Transverse colon (tissue), 4 donors: Measurements from ENCODE around the gene HOXB5. TPM values are rescaled to one million over a fixed set of nuclear protein-coding genes. Genes with fewer than 3 reads are reported as not detected.

Experiments used
- DNase-seq: peaks from one replicate; pipeline ENCODE4 v3.0.0-alpha.2; 2019
- H3K27ac ChIP-seq, 4 donors: fragments of 200-600 bp; sonication (generic); 2 replicates each; pipeline ENCODE4 v1.5.1; 2016 to 2018; ENCODE audit warnings: inconsistent platforms in 4 of 4
- H3K27me3 ChIP-seq: fragments of 200-600 bp; sonication (generic); 2 replicates; pipeline ENCODE4 v1.5.1; 2017; ENCODE audit warnings: inconsistent platforms
- H3K36me3 ChIP-seq, 4 donors: fragments of 200-600 bp; sonication (generic); 2 replicates each; pipeline ENCODE4 v1.5.1; 2017 to 2019; ENCODE audit warnings: inconsistent platforms in 4 of 4
- H3K4me1 ChIP-seq, 4 donors: fragments of 200-600 bp; sonication (generic); 2 replicates each; pipeline ENCODE4 v1.5.1; 2017 to 2020; ENCODE audit warnings: inconsistent platforms in 4 of 4
- H3K4me3 ChIP-seq, 4 donors: fragments of 200-600 bp; sonication (generic); 1 replicate in 1 of 4; 2 replicates in 3 of 4; pipeline versions ENCODE4 v1.5.1 to v1.6.1; 2017 to 2019; ENCODE audit warnings: inconsistent platforms in 4 of 4
- H3K9me3 ChIP-seq, 2 donors: fragments of 200-600 bp; sonication (generic); 2 replicates each; pipeline ENCODE4 v1.5.1; 2017 to 2019; ENCODE audit warnings: inconsistent platforms in 2 of 2
- EP300 ChIP-seq: sonication (generic); formaldehyde crosslinking; IDR thresholded peaks from one replicate; pipeline ENCODE4 v1.6.1; 2017; ENCODE audit warnings: antibody characterized with exemption, low read depth
- POLR2A ChIP-seq: fragments of 450-650 bp; IDR thresholded peaks from one replicate; pipeline ENCODE4 v1.6.1; 2016; ENCODE audit warnings: antibody characterized with exemption, mild to moderate bottlenecking, moderate library complexity
- POLR2AphosphoS5 ChIP-seq, 3 donors: sonication (generic); formaldehyde crosslinking; IDR thresholded peaks; one replicate each; pipeline ENCODE4 v1.6.1; 2016; ENCODE audit warnings: antibody characterized with exemption in 3 of 3
- WGBS, 2 donors: methylation state at CpG; one replicate each; pipeline ENCODE4 v1.1.5; 2018; ENCODE audit warnings: low coverage in 1 of 2; 5-methylcytosine and 5-hydroxymethylcytosine counted together
- in situ Hi-C, 4 donors: fragments of 200-750 bp; cut with MboI; loops; one replicate each; pipeline versions ENCODE4 v1.15.0 to v1.15.1; 2017; ENCODE audit warnings: low sequenced_read_pairs in 3 of 4, low pct_ligation_motif_present in 1 of 4, low pct_unique_long_range_greater_than_20kb in 1 of 4
- intact Hi-C: fragments of 100-400 bp; cut with DNase I; formaldehyde crosslinking; loops from one replicate; pipeline ENCODE4 v1.15.1; 2023; ENCODE audit warnings: low total_unique reads
- total RNA-seq, 4 donors: library from RNA; depleted of rRNA; stranded (reverse); fragments of >200 nt; gene quantifications; one replicate each; pipeline ENCODE4 v1.1.0, GENCODE V29; 2016
- TF ChIP-seq, protein P1 (sequence below), 5 experiments: fragments of 200-600 bp in 3 of 5; fragments of 450-650 bp in 2 of 5; sonication (generic) in 3 of 5; IDR thresholded peaks; 1 replicate in 2 of 5; 2 replicates in 3 of 5; pipeline ENCODE4 v1.5.1; 2016 to 2017; ENCODE audit warnings: antibody characterized with exemption in 5 of 5, inconsistent platforms in 3 of 5, mild to moderate bottlenecking in 2 of 5, moderate library complexity in 1 of 5

Gene HOXB5
- total RNA-seq, 4 donors from 2014 or later = 10.5 to 35.4 (median 18.7) TPM

DNA sequence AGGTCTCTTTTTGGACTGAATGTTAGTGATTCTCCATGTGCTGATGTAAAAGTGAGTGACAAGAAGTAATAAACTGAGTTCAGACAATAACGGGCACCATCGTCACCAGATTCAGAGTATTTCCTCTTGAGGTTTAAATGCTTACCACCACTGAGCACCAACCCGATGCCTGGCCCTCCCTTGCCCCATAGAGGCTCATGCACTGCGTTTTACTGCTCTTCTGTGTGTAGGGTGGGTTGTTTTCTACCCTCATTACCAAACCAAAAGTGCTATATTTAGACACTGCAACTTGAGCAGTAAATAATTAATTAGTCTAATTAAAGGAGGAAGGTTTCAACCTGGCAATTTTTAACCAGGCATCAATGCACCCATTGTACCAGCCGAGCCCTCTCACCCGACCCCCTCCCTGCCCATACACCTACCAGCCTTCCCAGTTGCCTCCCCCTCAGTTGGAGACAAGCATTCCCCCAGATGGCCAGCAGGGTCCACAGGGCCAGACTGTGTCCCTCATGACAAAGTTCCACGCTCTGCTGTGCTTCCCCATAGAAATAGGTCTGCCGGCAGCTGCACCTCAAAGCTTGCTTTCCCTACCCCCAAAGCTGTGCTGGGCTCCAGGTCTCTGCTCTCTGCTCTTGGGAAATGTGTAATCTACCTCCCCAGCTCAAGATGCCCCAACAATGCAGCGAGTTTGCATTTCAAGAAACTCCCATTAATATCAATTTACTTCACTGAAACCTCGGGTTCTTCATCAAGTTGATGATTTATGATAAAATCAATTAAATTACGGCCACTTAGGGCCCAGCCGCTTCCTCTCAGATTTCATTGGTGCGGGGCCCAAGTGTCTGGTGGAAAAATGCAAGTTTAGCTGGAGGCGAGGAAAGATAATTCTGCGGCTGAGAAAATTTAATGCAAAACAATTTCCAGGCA, 31.4 kb downstream of the HOXB5 start:
- H3K27me3 ChIP-seq = no peaks in the 10 kb centered on the region
- H3K4me3 ChIP-seq = no peak overlapping the region
- peak overlapping the region; percentile 89 to 95 (median 94) for H3K27ac ChIP-seq
- intact Hi-C loops = no loop called here
- H3K4me1 ChIP-seq = peaks cover 48 to 95% (median 70%) of the 10 kb centered on the region in 4 donors
- 58 to 63% methylated on average over 6 to 15 of the region's 15 CpGs for WGBS, 2 donors
- no peak for DNase-seq
- no peaks in the 10 kb centered on the region for H3K36me3 ChIP-seq
- in situ Hi-C loops = no loop called here
- no peaks in the 10 kb centered on the region for H3K9me3 ChIP-seq
- TF ChIP-seq POLR2A (no peak), POLR2AphosphoS5 (IDR thresholded peaks at IDR 0.05) (no peak)
- TF ChIP-seq, protein P1, sequence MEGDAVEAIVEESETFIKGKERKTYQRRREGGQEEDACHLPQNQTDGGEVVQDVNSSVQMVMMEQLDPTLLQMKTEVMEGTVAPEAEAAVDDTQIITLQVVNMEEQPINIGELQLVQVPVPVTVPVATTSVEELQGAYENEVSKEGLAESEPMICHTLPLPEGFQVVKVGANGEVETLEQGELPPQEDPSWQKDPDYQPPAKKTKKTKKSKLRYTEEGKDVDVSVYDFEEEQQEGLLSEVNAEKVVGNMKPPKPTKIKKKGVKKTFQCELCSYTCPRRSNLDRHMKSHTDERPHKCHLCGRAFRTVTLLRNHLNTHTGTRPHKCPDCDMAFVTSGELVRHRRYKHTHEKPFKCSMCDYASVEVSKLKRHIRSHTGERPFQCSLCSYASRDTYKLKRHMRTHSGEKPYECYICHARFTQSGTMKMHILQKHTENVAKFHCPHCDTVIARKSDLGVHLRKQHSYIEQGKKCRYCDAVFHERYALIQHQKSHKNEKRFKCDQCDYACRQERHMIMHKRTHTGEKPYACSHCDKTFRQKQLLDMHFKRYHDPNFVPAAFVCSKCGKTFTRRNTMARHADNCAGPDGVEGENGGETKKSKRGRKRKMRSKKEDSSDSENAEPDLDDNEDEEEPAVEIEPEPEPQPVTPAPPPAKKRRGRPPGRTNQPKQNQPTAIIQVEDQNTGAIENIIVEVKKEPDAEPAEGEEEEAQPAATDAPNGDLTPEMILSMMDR (IDR thresholded peaks at IDR 0.05) = peak in 2 of 5 experiments; percentile 24 to 29

DNA sequence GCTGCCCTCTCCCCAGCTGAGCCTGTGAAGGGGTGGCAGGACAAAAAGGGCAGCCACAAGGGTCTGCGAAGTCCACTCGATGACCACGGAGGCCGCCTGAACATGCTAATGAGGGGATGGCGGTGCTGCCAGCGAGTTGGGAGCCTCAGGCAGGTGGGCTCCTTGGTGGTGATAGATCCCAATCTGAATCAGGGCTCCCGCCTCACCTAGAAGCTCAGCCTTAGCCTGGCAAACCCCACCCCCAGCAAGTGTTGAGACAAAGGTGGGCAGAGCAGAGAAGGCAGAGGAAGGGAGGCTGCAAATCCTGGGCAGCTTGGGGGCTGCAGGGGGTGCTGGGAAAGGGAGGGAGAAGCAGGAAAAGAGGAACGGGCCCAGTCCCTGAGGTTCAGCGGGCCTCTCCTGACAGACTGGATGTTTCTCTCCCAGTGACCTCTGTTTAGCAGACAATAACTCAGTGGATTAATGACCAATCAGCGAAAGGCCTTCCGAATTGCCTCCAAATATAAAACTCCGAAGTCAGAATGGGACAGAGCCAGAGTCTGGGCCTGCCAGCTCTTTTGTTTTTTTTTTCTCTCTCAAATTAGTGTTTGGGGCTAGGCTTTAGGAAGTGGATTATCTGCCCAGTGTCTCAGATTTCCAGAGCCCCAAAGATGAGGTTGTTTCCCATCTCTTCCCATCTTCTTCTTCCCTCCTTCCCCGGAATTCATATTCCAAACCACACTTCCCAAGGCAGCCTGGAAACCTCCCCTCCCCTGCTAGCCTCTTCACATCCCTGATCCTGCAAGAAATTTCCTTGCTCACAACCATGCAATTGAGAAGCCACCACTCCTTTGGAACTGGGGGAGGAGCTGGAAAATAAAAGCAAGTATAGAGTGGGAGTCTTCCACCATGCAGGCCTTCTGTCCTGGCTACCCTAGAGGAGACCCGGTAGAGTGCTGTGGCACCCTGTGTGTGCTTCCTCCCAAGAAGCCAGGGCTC, 33.5 kb downstream of the HOXB5 start:
- 29 to 68% methylated on average over 1 to 14 of the region's 14 CpGs for WGBS, 2 donors
- no peak for DNase-seq
- intact Hi-C loops (no loop called here), in situ Hi-C loops (no loop called here)
- no peaks in the 10 kb centered on the region for H3K27me3 ChIP-seq
- no peak for TF ChIP-seq EP300
- peak in 1 of 3 donors; percentile 21 for TF ChIP-seq POLR2AphosphoS5 (IDR thresholded peaks at IDR 0.05)
- TF ChIP-seq, protein P1 (IDR thresholded peaks at IDR 0.05) = no peak
- no peaks in the 10 kb centered on the region for H3K36me3 ChIP-seq
- H3K4me1 ChIP-seq = peaks cover 43 to 95% (median 74%) of the 10 kb centered on the region in 4 donors
- H3K4me3 ChIP-seq = no peak overlapping the region
- H3K27ac ChIP-seq = peak overlapping the region; percentile 89 to 95 (median 94)
- H3K9me3 ChIP-seq = no peaks in the 10 kb centered on the region

DNA sequence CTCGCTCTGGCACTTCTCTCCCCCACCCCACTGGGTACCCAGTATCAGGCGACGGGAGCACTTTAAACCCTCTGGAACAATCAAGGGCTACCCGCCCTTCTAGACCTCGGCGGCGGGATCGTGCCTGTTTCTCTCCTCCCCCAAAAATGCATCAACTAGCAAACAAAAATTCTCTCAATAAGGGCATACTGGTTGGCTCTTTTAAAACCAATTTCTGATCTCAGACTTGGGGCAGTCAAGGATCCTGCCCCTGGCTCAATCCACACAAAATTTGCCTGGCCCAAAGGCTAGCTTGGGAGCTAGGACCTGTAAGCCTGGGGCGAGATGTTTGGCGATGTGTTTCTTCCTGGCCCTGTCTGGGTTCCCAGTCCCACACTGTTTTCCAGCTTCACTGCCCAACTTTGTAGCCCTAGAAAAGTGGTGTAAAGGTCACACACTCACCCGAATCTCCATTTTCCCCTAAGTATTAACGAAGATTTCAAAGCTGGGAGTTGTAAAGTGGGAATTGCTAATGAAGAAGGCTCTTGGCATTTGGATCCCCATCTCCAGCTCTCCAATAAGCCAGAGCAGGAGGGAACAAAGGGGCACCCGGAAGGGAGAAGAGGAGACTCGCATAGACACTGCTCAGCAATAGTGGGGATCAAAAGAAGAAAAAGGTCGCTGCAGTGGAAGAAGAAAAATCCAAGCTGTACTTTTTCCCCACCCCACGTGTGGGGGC, 34.3 kb downstream of the HOXB5 start:
- in situ Hi-C loops (no loop called here), intact Hi-C loops (no loop called here)
- Histone ChIP-seq H3K27me3 (no peaks in the 10 kb centered on the region), H3K4me3 (no peak overlapping the region), H3K36me3 (no peaks in the 10 kb centered on the region), H3K4me1 (peaks cover 43 to 93% (median 74%) of the 10 kb centered on the region in 4 donors), H3K27ac (peak overlapping the region; percentile 89 to 95 (median 94)), H3K9me3 (no peaks in the 10 kb centered on the region)
- WGBS, 2 donors = 73 to 76% methylated on average over 8 to 16 of the region's 16 CpGs
- TF ChIP-seq POLR2AphosphoS5 (IDR thresholded peaks at IDR 0.05) = no peak
- no peak for TF ChIP-seq POLR2A
- TF ChIP-seq, protein P1 (IDR thresholded peaks at IDR 0.05) = no peak
- TF ChIP-seq EP300 = no peak
- DNase-seq = no peak
